Activated naive CD4-positive, alpha-beta T cell treated with anti-CD3 and anti-CD28 coated beads, Interleukin-2, amount 50 U/mL, for 72 hours (primary cell): ENCODE data around the gene B3GNT9. TPM values are rescaled to one million over a fixed set of nuclear protein-coding genes. Genes with fewer than 3 reads are reported as not detected.

Experiments used
- ATAC-seq, 2 donors: fragments of 150-1000 bp; cut with Tn5 transposase; 2 replicates each; pipeline ENCODE4 v1.10.0; 2021; ENCODE audit warnings: mild to moderate bottlenecking in 2 of 2, moderate library complexity in 2 of 2
- DNase-seq, 2 donors: peaks; one replicate each; pipeline ENCODE4 v3.0.0; 2021 to 2022; ENCODE audit warnings: low spot score in 2 of 2
- H3K27ac Mint-ChIP-seq, 2 donors: one replicate each; pipeline ENCODE4 v1.8.0; 2022; ENCODE audit warnings: mild to moderate bottlenecking in 2 of 2, mixed read lengths in 2 of 2
- H3K36me3 Mint-ChIP-seq, 2 donors: one replicate each; pipeline ENCODE4 v1.8.0; 2022; ENCODE audit warnings: mixed read lengths in 2 of 2
- H3K9me3 Mint-ChIP-seq, 2 donors: one replicate each; pipeline ENCODE4 v1.8.0; 2022; ENCODE audit warnings: mixed read lengths in 2 of 2
- total RNA-seq, 2 donors: library from RNA; stranded (reverse); gene quantifications; one replicate each; pipeline ENCODE4 v1.2.3, GENCODE V29; 2022

The B3GNT9 gene
- total RNA-seq, 2 donors from 2014 or later, result 3.2 to 4.7 TPM

DNA sequence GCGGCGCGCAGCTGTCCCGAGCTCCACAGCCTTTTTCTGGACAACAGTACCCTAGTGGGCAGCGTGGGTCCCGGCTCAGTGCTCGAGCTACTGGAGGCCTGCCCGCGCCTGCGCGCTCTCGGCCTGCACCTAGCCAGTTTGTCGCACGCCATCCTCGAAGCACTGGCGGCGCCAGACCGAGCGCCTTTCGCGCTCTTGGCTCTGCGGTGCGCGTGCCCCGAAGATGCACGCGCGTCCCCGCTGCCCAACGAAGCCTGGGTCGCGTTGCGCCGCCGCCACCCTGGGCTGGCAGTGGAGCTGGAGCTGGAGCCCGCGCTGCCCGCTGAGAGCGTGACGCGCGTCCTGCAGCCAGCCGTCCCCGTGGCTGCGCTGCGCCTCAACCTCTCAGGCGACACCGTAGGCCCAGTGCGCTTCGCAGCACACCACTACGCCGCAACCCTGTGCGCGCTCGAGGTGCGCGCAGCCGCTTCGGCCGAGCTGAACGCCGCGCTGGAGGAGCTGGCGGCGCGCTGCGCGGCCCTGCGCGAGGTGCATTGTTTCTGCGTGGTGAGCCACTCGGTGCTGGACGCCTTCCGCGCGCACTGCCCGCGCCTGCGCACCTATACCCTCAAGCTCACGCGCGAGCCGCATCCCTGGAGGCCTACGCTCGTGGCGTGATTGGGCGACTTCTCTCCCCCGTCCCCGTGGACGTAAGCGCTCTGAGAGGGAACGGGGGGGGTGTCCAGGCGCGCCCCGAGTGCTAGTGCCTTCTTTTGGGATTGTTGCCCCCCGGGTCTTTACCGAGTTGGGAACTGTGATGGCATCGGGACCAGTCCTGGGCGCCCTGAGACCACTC is 12.6 kb upstream of the B3GNT9 start:
- Mint-ChIP-seq H3K9me3 (no peaks in the 10 kb centered on the region), H3K27ac (no peak overlapping the region), H3K36me3 (peaks cover 9 to 23% of the 10 kb centered on the region in 2 donors)
- DNase-seq (peak in 1 of 2 donors; percentile 64), ATAC-seq (peak in 1 of 2 donors; percentile 25)

DNA sequence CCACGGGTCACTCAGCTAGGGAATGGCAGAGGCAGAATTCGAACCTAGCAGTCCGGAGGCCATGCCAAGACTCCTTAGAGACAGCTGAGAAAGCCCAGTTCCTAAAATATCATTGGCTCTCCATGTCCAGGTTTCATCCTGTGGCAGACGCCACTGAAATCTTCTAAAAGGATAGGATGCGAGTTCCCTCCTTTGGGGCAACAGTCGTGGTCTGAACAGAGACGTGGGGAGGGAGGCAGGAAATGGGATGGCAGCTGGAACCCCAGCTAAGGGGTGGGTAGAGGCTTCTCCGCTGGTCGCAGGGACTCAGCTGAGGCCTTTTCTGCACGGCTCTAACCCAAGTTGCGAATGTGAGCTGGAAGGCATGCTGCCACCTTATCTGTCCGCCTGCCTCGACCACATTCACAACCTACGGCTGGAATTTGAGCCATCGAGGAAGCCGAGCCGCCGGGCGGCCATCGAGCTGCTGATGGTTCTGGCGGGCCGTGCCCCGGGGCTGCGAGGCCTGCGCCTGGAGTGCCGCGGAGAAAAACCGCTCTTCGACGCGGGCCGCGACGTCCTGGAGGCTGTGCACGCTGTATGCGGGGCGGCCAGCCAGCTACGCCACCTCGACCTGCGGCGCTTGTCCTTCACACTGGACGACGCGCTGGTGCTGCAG is 11.8 kb upstream of the B3GNT9 start:
- Mint-ChIP-seq H3K27ac (no peak overlapping the region), H3K9me3 (no peaks in the 10 kb centered on the region), H3K36me3 (peaks cover 9 to 30% of the 10 kb centered on the region in 2 donors)
- ATAC-seq (no peak), DNase-seq (no peak)

DNA sequence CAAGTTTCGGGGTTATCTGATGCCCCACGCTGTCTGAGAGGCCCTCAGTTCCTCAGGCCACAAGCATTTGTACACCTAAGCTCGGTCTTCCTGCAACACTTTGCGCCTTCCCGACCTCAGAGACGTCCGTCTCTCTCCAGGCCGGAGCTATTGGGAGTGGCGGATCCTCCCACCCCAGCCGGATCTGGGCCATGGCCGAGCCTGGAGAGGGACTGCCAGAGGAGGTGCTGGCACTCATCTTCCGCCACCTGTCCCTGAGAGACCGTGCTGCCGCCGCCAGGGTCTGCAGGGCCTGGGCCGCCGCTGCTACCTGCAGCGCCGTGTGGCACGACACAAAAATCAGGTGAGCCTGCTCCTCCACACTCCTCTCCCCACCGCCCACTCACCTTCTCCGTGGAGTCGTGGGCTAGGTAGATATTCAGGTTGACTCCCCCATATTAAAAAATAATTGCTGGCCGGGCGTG is 10.8 kb upstream of the B3GNT9 start:
- Mint-ChIP-seq H3K36me3 (peaks cover 9 to 31% of the 10 kb centered on the region in 2 donors), H3K9me3 (no peaks in the 10 kb centered on the region), H3K27ac (no peak overlapping the region)
- DNase-seq (no peak), ATAC-seq (no peak)

DNA sequence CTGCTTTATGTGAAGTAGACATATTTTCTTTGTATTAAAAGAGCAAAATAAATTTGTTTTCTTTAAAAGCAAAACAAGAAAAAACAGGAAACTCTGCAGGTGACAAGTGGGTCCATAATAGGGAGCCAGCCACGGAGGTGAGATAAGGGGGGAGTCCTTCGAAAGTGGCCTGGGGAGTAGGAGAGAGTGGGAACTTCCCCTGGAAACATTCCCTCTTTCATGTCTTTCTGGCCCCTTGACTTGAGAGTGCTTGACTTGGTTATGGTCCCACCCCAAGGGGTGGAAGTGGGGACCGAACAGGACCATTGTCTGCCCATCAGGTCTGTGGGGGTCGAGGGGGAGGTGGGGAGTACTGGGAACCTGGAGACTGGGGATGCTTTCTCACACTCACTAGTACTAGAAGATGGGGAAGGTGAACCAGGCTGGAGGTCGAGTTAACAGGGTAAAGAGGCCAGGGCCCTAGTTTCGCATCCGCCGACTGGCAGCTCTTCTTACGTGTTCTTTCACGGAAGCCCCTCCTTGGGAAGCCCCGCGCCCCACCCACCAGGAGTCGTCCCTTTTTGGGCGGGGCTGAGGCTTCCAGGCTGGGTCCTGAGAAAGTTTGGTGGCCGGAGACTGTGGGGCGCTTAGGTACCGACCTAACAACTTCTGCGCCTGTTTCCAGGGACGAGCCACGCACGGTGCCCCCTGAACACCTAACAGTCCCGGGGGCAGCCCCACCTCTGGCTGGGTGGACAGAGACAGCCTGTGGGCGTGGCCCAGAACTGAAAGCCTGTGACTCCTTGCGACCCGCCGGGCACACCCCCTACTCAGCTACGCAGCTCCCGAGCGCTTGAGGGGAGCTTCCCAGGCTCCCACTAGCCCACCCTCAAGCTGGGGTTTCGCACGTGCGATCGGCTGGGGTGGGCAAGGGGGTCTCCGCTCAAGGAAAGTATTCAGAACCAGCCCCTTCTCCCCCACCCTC is 8.1 kb upstream of the B3GNT9 start:
- peaks cover 5 to 37% of the 10 kb centered on the region in 2 donors for H3K36me3 Mint-ChIP-seq
- peak; percentile 57 to 61 for ATAC-seq
- peak; percentile 88 for DNase-seq
- no peaks in the 10 kb centered on the region for H3K9me3 Mint-ChIP-seq
- peak overlapping the region; percentile 90 to 93 for H3K27ac Mint-ChIP-seq

DNA sequence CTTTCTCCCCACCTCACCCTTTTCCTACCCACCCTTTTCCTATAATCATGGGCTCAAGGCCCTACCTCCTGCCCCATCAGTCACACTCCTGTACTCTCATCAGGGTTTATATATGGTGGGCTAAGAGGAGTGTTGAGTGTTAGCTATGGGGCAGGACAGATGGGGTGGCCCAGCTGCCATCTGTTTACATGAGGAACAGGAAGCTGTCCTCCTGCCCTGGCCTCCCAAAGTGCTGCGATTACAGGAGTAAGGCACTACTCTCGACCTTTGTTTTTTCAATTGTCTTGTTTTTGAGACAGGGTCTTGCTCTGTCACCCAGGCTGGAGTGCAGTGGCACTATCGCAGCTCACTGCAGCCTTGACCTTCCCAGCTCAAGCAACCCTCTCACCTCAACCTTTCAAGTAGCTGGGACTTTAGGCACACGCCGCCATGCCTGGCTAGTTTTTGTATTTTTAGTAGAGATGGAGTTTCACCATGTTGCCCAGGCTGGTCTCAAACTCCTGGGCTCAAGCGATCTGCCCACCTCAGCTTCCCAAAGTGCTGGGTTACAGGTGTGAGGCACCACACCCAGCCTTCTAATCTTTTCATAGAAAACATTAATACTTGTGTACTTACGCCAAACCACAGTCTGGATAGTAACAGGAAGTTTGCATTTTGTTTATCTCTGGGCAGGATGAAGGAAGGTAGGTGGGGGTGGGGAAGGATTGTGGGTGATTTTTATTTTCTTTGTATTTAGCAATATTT is 7.3 kb upstream of the B3GNT9 start:
- Mint-ChIP-seq H3K27ac (peak overlapping the region; percentile 90 to 93), H3K9me3 (no peaks in the 10 kb centered on the region), H3K36me3 (peaks cover 5 to 37% of the 10 kb centered on the region in 2 donors)
- ATAC-seq (no peak), DNase-seq (no peak)

DNA sequence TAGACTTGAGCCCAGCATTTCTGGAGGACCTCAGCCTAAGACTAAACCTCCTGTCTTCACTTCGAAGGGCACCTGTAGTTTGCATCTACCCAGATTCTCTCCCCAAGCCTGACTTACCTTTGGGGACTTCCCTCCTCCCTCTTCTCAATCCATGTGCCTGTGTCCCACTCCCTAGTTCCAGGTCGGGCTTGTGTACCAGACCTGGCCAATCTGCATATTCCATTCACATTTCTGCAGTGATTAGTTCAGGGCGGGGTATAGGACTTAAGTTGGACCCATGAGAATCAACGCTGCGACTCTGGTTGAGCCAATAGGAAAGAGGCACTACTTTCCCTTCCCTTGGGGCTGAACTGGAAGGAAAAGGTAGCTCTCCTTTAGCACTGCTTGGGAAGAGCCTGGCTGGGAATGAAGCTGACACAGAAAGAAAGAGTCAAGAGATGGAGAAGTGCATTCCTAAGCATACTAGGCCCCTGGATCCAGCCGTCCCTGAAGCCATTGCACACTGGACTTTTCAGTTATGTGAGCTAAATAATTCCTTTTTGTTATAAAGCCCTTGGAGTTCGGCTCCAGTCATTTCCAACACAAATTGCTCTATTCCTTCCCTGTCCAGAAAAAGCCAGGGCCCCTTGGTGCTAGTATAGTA is 6.4 kb upstream of the B3GNT9 start:
- no peak for DNase-seq
- Mint-ChIP-seq H3K36me3 (peaks cover 5 to 31% of the 10 kb centered on the region in 2 donors), H3K27ac (no peak overlapping the region), H3K9me3 (no peaks in the 10 kb centered on the region)
- no peak for ATAC-seq

DNA sequence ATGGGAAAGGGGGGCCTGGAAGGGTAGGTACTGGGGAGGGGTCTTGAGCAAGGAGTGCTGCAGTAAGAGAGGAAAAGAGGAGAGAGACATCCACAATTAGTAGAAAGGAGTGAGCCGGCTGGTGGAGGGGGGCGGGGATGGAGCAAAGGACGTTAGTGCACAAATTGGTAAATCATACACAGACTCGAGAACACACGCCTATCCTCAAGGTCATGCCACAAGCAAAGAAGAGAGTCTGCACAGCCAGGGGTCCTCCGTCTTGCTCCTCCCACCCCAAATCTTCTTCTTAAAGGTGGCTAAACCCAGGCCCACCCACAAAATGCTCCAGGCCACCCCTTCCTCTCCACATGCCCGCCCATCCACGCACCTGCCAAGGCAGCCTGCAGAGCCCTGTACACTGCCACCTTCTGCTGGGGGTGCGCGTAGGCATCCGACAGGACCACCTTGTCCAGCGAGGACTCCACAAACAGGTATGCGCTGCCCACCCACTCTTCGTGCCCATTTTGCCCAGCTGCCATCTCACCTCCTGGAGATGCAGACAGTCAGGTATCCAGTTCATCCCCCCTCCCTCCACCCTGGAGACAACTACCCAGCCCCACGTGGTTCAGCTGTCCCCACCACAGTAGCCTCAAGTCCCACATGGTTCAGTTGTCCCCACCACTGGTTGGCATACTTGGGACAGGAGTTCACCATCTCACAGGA is 5.5 kb upstream of the B3GNT9 start:
- ATAC-seq (no peak), DNase-seq (no peak)
- H3K36me3 Mint-ChIP-seq, result peaks cover 5 to 24% of the 10 kb centered on the region in 2 donors
- no peak overlapping the region for H3K27ac Mint-ChIP-seq
- H3K9me3 Mint-ChIP-seq, result no peaks in the 10 kb centered on the region

DNA sequence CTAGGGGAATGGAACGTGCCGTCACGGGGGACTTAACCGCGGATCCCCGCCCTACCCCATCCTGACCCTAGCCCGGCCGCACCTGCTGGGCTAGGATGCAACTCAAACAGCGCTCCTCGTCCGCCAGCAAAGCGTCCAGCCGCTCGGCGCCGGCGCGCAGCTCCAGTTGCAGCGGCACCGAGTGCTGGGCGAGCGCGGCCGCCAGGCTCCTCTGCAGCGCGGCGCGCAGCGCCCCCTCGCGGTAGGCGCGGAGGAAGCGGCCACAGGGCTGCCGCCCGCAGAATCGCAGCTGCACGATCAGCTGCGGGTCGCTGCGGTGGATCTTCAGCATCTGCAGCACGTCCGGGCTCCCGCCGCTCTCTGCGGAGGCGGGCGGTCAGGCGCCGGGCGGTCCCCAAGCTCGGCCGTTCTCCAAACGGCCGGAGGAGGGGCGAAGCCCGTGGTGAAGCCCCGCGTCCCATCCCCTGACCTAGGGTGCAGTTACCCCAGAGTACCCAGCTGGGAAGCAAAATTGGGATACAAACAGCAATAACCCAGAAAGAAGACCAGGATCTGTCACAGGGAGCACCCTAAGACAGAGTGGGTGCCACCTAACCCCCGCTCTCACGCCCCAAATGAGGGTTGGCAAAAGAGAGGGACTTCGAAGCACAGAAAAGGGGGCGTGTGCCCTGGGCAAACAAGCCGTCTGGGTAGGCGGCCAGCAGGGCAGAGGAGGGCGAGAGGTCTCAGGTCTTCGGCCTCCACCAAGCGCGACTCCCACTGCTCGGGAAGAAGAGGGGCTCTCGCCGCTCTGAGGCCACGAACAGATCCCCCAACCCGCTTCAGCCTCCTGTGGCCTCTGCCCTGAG is 4.7 kb upstream of the B3GNT9 start:
- DNase-seq, result peak; percentile 82 to 92
- ATAC-seq, result peak; percentile 42 to 51
- Mint-ChIP-seq H3K27ac (no peak overlapping the region), H3K9me3 (no peaks in the 10 kb centered on the region), H3K36me3 (peaks cover 0 to 18% of the 10 kb centered on the region in 2 donors)

DNA sequence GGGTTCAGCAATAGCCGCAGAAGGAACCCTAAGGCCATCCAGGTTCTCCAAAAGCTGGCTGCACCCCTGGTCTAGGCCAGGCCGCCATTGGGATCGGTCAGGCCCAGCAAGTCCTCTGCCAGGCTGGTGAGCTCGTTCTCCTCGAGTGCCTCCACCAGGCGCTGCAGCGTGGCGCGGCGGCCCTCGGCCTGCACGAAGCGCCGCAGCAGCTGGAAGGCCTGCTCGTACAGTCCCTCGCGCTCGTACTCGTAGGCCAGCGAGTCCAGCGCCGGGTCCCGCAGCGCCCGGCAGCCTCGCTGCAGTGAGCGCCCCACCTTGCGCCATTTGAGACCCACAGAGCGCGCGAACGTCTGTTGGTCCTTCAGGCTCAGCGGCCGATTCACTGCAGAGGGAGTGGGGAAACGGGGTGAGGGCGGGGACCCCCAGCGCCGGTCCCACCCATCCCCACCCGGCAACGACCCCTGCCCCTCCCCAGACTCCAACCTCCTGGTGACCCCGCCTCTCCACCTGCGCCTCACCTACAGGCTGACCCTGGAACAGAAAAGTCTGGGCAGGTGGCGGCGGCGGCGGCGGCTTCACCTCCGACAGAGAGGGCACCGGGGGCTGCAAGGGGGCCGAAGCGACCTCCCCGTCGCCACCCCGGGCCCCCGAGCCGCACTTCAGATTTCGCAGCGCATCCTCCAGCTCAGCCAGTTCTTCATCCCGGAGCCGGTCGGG is 3.9 kb upstream of the B3GNT9 start:
- Mint-ChIP-seq H3K9me3 (no peaks in the 10 kb centered on the region), H3K36me3 (peaks cover 0 to 18% of the 10 kb centered on the region in 2 donors), H3K27ac (no peak overlapping the region)
- DNase-seq (no peak), ATAC-seq (no peak)

DNA sequence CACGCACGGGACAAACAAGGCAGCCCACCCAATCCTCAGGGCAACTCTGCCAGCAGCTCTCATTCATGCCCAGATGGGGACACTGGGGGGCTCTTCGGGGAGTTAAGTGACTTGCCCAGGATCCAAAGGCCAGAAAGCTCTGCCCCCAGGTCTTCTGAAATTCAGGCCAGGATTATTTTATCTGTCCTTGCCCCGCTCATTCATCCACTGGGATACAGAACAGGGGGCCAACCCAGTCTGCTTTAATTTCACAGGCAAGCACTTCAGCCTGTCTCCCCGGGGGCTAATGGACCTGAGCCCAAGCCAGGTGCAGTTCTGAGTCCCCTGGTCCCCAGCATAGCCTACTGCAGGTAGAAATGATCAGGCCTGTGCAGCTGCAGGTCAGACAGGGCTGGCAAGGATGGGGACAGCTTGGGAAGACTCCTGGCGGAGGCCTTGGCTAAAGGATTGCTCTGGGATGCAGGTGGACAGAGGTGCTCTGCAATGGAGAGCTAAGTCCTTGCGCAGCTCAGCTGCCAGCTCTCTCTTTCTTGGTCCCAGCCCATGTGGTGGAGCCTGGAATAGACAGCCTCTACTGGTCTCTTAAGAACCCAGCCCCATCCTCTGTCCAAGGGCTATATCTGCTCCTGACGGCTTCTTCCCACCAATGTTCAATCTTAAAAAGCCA is 766 bp upstream of the B3GNT9 start:
- no peak for ATAC-seq

DNA sequence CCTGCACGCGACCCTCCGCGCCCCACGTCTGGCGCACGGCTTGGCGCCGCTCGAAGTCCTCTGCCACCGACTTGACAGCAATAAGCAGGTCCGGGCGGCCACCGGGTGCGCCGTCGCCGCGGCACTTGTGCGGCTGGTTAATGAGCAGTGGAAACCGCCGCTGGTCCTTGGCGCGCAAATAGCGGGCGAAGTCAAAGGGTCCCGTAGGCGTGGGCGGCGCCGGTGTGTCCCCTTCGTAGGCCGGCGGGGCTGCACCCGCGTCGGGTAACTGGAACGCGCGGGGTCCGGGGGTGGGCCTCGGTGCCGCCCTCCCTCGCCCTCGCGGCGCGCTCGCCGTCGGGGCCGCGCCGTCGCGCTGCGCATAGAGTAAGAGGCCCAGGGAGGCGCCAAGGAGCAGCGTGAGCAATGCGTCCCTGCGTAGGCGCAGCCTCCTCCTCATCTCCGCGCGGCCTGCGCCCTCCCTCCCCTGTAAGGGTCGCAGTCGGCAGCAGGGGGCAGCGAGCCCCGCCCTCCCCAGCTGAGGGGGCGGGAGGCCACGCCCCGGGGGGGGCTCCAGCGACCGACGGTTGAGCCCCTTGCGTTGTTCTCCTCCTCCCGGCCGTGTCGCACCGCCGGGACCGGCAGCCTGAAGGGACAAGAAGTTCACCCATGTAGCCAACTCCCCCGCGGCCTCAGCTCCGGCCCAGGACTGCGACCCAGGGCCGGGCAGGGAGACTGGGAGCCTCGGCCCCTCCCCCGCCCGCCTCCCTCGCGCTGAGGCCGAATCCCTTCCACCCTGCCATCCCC is 558 bp downstream of the B3GNT9 start:
- H3K9me3 Mint-ChIP-seq, result no peaks in the 10 kb centered on the region
- peaks cover 21 to 27% of the 10 kb centered on the region in 2 donors for H3K36me3 Mint-ChIP-seq
- no peak for DNase-seq
- no peak overlapping the region for H3K27ac Mint-ChIP-seq
- ATAC-seq, result peak; percentile 69 to 77

More for the DNA sequence above, 766 bp upstream of the B3GNT9 start:
- DNase-seq, result no peak
- Mint-ChIP-seq H3K9me3 (no peaks in the 10 kb centered on the region), H3K27ac (no peak overlapping the region), H3K36me3 (peaks cover 17 to 23% of the 10 kb centered on the region in 2 donors)

DNA sequence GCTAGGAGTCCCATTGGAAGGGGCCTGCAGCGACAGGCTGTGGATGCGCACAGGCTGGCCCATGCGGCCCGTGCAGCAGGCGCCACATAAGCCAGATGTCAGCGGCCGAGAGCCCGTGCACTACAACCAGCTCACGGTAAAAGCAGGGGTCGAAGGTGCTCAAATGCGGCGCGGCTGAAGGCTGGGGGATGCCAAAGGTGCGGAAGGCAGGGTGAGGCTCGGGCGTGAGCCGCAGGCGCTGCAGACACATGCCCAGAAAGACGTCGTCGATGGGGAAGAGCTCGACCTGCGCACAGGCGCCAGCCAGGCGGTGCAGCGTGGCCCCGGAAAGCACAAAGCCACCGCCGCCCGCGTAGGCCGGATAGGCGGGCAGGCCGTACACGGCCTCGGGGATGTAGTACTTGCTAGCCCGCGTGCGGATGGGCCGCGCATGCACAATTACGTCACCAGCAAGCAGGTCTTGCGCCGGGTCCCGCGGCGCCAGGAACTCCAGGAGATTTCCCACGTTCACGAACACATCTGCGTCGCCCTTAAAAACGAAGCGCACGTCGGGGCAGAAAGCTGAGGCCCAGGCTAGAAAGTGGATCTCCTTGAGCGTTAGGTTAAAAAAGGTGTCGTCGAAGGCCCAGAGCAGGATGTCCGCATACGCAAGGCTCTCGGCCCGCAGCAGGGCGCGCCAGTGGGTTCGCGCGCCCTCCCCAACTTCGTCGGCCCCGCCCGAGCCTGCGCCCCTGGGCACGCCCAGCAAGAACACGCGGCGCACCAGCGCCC is 1.3 kb downstream of the B3GNT9 start:
- DNase-seq, result no peak
- peaks cover 18 to 31% of the 10 kb centered on the region in 2 donors for H3K36me3 Mint-ChIP-seq
- no peaks in the 10 kb centered on the region for H3K9me3 Mint-ChIP-seq
- ATAC-seq, result no peak
- H3K27ac Mint-ChIP-seq, result peak overlapping the region in 1 of 2 donors; percentile 29
